HG02678 (cell line): Measurements from ENCODE around the gene PLXDC2.

Source experiments
- ATAC-seq: cut with Tn5 transposase; IDR thresholded peaks from one replicate; pipeline ENCODE4 v1.9.1; 2021; ENCODE audit warnings: mild to moderate bottlenecking, moderate library complexity; ENCODE audit not compliant: unreplicated experiment

Gene PLXDC2

DNA sequence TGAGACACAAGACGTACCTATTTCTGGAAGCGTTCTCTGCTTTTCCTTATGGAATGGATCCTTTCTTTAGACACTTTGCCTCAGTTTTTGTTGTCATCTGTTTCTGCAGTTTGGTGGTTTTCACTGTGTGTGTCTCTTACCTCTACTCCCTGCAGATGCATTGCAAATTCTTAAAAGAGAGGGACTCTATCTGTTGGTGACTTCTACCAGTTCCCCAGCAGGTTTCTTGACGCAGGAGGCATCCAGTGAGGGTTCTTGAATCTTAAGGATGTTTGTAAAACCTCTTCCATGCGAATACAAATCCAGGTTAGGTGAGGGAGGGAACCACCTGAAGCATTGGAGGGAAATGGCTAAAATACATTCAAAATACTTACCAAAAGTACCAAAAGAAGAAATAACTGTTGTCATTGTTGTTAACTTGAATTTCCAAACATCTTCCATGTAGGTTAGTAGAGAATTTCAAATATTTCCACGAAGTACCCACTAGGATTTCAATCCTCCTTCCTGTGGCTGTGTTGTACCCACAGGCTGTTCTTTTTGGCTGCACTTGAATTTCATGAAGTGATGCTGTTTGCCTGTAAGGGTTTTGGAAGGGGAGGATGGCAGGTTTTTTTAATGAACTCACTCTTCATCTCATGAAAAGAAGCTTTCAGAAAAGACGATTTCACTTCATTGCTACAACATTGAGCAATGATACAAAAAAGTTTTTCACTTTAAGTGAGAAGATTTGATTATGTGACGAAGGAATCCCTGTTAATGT is 32.2 kb downstream of the PLXDC2 start:
- no peak for ATAC-seq

DNA sequence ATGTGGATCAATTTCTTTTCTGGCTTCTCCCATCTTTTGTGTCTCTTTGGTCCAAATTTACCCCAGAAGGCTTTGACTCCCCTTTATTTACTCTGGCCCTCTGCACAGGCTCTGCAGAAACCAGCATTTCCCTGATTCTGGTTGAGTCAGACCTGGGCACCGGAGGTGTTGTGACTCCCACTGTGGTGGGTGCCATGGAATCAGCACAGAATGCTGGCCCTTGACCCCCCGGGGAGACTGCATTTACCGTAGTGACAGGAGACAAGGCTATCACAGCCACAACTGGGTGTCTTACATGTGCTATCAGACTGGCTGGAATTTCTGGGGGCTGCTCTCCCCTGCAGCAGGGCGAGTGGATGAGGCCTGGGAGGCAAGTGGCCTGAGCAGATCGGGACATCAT is 37.6 kb downstream of the PLXDC2 start:
- no peak for ATAC-seq

- ATAC-seq = no peak
Measured at GRCh38 chr10:19857876-19858275, 41.6 kb downstream of the PLXDC2 start.

GRCh38 chr10:19860107-19860506 is 43.9 kb downstream of the PLXDC2 start:
- ATAC-seq = no peak

GRCh38 chr10:19862811-19863515 is 46.7 kb downstream of the PLXDC2 start:
- ATAC-seq = no peak

DNA sequence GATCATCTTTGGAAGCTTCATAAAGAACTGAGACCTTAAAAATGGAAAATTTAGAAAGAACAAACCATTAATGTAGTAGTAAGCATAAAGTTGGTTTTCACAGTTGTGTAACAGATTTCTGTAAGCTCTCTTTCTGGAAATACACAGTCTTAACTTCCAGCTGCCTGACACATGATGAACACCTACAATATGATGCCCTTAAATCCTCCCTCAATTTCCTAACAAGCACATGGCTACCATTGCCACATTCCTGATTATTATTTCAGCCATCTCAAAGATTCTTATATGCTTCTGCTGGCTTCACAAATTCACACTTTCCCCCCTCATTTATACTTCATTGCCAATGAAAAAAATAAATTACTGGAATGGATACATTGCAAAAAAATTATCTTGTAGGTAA is 49.4 kb downstream of the PLXDC2 start:
- ATAC-seq = no peak

DNA sequence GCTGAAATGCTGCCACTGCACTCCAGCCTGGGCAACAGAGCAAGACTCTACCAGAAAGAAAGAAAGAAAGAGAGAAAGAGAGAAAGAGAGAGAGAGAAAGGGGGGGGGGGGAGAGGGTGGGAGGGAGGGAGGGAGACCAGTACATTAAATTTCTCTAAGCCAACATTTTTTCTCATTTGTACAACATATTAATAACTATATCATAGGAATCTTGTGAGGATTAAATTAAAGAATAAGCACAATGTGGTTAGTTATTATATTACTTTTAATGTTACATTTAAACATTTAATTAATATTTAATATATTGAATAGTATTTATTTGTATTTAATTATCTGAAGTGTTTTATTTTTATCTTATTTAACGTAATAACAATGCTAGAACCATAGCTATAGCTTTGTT is 53.1 kb downstream of the PLXDC2 start:
- ATAC-seq = no peak

- ATAC-seq = no peak
Measured at GRCh38 chr10:19872504-19873271, 56.5 kb downstream of the PLXDC2 start.

DNA sequence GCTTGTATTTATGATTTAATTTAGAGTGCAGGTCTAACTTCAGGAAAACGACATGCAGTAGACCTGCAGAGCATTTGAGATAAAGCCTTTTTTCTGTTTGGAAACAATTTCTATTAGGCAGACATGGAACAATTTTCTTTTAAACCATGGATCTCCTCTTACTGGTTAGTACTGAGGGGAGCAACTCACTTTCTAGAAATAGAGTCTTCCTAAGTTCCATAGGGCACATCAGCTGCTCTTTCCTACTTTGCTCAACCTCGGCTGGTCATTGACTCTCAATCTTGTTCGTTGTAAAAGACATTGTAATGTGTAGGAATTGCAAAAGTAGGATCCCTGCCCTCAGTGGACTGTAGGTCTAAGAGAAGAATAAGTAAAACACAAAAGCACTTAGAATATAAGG is 58.0 kb downstream of the PLXDC2 start:
- no peak for ATAC-seq

DNA sequence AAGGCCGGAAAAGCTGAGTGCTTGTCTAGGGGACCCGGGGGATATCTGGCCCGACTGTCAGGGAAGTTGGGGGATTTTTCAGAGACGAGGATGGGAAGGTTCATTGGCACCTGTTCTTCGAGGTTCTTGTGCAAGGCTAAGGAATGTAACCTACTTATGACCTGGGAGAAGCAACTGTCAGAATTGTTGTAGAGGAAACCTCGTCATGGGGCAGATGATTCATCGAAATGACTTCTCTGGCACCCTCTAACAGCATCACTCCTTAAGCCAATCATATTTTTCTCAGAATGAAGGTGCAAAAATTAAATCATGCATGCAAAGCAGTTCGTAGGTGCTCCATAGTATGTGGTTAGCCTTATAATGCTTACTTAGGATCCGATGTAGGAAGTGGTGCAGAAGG is 58.6 kb downstream of the PLXDC2 start:
- no peak for ATAC-seq

- no peak for ATAC-seq
Measured at GRCh38 chr10:19876570-19876969, 60.3 kb downstream of the PLXDC2 start.

DNA sequence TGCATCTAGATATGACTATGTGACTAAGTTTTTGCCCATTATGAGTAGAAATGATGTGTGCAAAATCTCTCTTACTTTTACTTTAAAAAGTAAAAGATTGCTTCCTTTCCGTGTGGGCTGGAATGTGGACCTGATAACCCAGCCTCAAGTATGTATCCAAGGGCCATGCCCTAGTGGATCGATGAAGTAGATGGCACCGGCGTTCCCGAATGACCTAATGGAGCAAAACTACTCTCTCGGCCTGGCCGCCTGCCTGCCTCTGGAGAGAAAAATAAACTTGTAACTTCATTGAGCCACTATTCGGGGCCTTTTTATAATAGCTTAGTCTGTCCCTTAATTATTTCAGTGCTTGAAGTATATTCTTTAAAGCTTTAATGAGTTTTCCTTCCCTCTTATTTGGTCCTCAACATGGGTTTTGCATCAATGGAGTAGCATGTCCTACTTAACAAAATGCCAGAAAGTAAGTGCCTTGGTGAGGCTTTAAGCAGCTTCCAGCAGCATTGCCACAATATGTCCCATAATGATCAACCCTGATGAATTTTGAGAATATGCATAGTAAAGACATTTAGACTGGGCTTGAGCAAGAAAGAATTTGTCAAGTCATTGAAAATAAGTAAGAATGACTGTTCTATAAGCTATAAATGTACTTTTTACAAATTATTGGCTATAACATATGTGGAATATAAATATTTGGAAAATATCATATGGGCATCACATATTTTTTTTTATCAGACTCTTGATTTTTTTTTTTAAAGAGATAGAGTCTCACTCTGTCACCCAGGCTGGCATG is 61.4 kb downstream of the PLXDC2 start:
- ATAC-seq = no peak

GRCh38 chr10:19882621-19883020 is 66.4 kb downstream of the PLXDC2 start:
- ATAC-seq = no peak

DNA sequence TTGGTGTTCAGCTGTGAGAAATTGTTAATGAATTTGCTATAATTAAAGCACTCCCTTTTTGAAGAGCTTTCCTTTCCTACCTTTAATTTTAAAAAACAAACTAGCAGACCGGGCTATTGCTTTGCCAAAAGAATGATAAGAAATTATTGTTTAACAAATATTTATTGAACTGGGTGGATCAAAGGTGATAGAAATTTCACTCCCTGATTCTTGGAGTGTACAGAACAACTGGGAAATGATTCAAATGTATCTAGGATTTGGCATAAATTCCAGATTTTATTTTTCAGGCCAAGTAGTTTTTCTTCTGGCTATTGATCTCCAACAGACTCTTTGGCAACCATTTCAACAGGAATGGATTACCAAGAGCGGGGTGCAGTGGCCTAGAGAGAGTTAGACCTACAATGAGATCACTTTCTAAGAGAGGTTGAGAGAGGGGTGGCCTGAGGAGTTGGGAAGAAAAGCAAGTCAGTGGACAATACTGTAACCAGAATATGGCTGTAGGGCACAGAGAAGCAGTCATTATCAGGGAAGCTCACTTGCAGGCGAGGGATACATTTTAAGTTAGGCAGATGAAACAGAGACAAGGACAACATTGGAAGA is 71.9 kb downstream of the PLXDC2 start:
- ATAC-seq = no peak

DNA sequence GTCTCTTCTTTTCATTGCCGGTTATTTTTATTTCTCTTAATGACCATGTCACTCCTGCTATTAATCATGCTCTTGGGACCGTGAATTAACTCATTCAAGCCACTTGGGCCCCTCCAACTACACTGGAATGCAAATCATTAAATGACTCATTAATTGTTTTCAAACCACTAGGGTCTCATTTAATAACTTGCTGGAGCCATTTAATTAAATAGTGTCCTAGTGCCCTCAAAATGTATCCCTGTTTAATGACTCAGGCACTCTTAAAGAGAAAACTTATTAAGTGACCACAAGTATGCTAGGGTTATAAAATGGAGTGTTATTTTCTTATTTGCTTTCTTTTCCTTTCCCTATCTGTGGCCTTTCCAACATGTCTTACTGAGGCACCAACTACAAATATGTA is 73.0 kb downstream of the PLXDC2 start:
- ATAC-seq = no peak

DNA sequence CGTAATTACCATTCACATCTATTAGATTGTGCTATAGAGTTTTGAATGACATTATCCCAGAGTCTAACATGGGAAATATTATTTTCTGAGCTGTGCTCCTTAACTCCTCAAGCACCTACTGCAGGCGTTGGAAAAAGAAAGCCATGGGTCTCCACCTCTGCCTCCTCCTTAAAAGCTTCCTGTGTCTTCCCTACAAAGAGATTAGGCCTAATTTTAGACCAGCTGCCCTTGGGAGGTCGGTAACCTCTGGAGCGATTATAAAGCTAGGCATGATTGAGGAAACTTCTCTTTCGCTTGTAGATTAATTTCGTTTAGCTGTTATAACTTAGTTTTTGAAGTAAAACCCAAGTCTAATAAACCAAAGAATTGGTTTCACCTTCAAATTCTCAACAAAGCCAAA is 75.2 kb downstream of the PLXDC2 start:
- ATAC-seq = no peak

- no peak for ATAC-seq
Measured at GRCh38 chr10:19892270-19892669, 76.0 kb downstream of the PLXDC2 start.

DNA sequence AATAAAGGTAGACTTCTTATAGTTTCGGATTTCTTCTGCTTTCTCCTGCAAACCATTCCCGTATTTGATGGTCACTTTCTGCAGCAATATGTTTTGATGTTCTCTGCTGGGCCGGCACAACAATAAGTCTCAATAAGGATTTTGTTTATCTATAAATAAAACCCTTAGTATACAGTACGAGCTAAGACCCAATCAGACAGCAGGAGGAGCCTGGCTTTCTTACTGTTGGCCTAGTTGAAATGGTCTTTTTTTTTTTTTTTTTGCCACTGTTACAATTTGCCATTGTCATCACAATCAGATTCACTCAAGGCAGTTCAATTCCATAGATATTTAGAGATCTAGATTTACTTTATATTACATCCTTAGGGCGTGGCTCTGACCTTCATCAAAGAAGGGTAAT is 76.4 kb downstream of the PLXDC2 start:
- ATAC-seq = no peak

DNA sequence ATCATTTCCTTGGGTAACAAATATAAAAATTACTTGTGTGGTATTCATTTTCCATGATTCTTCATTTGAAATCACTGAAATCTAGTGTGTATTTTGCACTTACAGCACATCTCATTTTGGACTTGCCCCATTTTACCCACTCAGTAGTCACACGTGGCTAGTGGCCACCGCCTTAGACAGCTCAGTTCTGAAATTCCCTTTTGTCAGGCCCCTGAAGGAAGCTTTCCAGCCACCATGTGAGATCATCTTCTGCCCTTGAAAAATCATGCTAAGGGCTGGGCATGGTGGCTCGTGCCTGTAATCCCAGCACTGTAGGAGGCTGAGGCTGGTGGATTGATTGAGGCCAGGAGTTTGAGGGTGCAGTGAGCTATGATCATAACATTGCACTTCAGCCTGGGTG is 79.3 kb downstream of the PLXDC2 start:
- ATAC-seq = no peak

DNA sequence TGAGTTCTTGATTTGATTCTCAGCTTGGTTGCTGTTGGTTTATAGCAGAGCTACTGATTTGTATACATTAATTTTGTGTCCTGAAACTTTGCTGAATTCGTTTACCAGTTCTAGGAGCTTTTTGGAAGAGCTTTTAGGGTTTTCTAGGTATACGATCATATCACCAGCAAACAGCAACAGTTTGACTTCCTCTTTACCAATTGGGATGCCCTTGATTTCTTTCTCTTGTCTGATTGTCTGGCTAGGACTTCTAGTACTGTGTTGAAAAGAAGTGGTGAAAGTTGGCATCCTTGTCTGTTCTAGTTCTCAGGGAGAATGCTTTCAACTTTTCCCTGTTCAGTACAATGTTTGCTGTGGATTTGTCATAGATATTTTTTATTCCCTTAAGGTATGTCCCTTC is 86.2 kb downstream of the PLXDC2 start:
- ATAC-seq = no peak

DNA sequence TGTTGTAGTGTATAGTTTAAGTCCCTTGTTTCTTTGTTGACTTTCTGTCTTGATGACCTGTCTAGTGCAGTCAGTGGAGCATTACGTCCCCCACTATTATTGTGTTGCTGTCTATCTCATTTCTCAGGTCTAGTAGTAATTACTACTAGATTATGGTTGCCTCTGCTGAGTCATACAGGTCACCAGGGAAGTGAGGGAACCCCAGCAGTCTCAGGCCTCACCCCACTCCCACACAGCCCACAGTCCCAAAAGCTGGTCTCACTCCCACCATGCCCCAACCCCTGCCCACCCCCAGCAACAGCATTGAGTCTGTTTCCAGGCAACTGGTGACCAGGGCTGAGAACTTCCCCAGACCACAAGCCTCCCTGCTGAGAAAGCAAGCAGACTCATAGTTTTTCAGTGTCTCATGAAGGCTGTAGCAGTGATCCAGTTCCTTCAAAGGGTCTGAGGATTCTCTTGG is 88.0 kb downstream of the PLXDC2 start:
- ATAC-seq = peak; percentile 92
